HepG2 (cell line): ENCODE results near the gene H1-8. TPM values are rescaled to one million over a fixed set of nuclear protein-coding genes. Genes with fewer than 3 reads are reported as not detected.

Experiments
- ASH2L ChIP-seq: fragments of 300-600, 200-600 bp; sonication (generic); IDR thresholded peaks from 2 replicates; pipeline ENCODE4 v1.7.0; 2017; ENCODE audit warnings: low read depth, mild to moderate bottlenecking, moderate library complexity, mixed read lengths, low read length; ENCODE audit not compliant: insufficient read length
- DDIT3 ChIP-seq: sonication (generic); formaldehyde crosslinking; IDR thresholded peaks from 2 replicates; pipeline ENCODE4 v1.4.0; 2020; ENCODE audit warnings: mild to moderate bottlenecking, missing genetic modification reagents
- FOXM1 ChIP-seq: sonication (generic); formaldehyde crosslinking; IDR thresholded peaks from 2 replicates; pipeline ENCODE4 v1.5.0; 2020; ENCODE audit warnings: missing genetic modification reagents
- HNRNPUL1 ChIP-seq: fragments of 200-400 bp; formaldehyde crosslinking; IDR thresholded peaks from 2 replicates; pipeline ENCODE4 v1.6.1; 2017; ENCODE audit warnings: low read depth, mild to moderate bottlenecking, low read length, moderate library complexity
- JUNB ChIP-seq: sonication (generic); formaldehyde crosslinking; IDR thresholded peaks from 2 replicates; pipeline ENCODE4 v1.8.0; 2022; ENCODE audit warnings: missing genetic modification reagents, mild to moderate bottlenecking, borderline replicate concordance
- PBX3 ChIP-seq: sonication (generic); formaldehyde crosslinking; IDR thresholded peaks from 2 replicates; pipeline ENCODE4 v1.8.1; 2023; ENCODE audit warnings: missing genetic modification reagents, inconsistent platforms, borderline replicate concordance
- PCBP1 ChIP-seq: fragments of 200-400 bp; formaldehyde crosslinking; IDR thresholded peaks from 2 replicates; pipeline ENCODE4 v1.6.1; 2017; ENCODE audit warnings: mild to moderate bottlenecking, low read depth, low read length, borderline replicate concordance
- POLR2A ChIP-seq, 2 experiments: IDR thresholded peaks; 2 replicates each; pipeline ENCODE4 v1.6.1; 2011; ENCODE audit warnings: low read depth in 2 of 2, low read length in 2 of 2, mild to moderate bottlenecking in 1 of 2, moderate library complexity in 1 of 2; ENCODE audit not compliant: insufficient read depth in 1 of 2
- RAD51 ChIP-seq: fragments of 450-650 bp; IDR thresholded peaks from 2 replicates; pipeline ENCODE4 v1.6.1; 2016; ENCODE audit warnings: borderline replicate concordance
- SKIL ChIP-seq: sonication (generic); formaldehyde crosslinking; IDR thresholded peaks from 2 replicates; pipeline ENCODE4 v1.8.0; 2022; ENCODE audit warnings: missing genetic modification reagents, mild to moderate bottlenecking, moderate library complexity, borderline replicate concordance
- SNAPC4 ChIP-seq: sonication (generic); formaldehyde crosslinking; IDR thresholded peaks from 2 replicates; pipeline ENCODE4 v1.4.0; 2020; ENCODE audit warnings: mild to moderate bottlenecking, missing genetic modification reagents
- SOX5 ChIP-seq: IDR thresholded peaks from 2 replicates; pipeline ENCODE4 v1.6.1; 2016; ENCODE audit warnings: borderline replicate concordance
- ZBTB1 ChIP-seq: sonication (generic); formaldehyde crosslinking; IDR thresholded peaks from 2 replicates; pipeline ENCODE4 v1.4.0; 2020; ENCODE audit warnings: missing genetic modification reagents, borderline replicate concordance
- polyA plus RNA-seq, 8 experiments: library from polyadenylated mRNA; depleted of rRNA in 3 of 8; stranded (reverse) in 7 of 8; unstranded in 1 of 8; fragments of >200 nt; fragmentation: Illumina TruSeq in 4 of 8; extraction: Trizol in 4 of 8; gene quantifications; 2 replicates each; pipeline versions ENCODE4 v1.2.1 to v1.2.3, GENCODE V29; 2011 to 2016; ENCODE audit warnings: low read depth in 4 of 8, missing spikeins in 1 of 8, mixed read lengths in 1 of 8; ENCODE audit not compliant: insufficient read depth in 1 of 8
- total RNA-seq, 5 experiments: library from RNA; depleted of rRNA; stranded (reverse); fragments of >200 nt; fragmentation: Illumina TruSeq; extraction: Trizol; gene quantifications; 2 replicates each; pipeline ENCODE4 v1.2.3, GENCODE V29; 2016; ENCODE audit warnings: low read depth in 1 of 5
- TF ChIP-seq, protein P1 (sequence below): sonication (generic); formaldehyde crosslinking; IDR thresholded peaks from 2 replicates; pipeline ENCODE4 v1.5.1; 2020; ENCODE audit warnings: mild to moderate bottlenecking, moderate library complexity, missing genetic modification reagents

H1-8 gene
- total and polyA plus RNA-seq, 2 of the 13 experiments (the other 11 are each of a cell fraction or from before 2014, with no cell fraction given): 0.08 TPM; not detected in 1

DNA sequence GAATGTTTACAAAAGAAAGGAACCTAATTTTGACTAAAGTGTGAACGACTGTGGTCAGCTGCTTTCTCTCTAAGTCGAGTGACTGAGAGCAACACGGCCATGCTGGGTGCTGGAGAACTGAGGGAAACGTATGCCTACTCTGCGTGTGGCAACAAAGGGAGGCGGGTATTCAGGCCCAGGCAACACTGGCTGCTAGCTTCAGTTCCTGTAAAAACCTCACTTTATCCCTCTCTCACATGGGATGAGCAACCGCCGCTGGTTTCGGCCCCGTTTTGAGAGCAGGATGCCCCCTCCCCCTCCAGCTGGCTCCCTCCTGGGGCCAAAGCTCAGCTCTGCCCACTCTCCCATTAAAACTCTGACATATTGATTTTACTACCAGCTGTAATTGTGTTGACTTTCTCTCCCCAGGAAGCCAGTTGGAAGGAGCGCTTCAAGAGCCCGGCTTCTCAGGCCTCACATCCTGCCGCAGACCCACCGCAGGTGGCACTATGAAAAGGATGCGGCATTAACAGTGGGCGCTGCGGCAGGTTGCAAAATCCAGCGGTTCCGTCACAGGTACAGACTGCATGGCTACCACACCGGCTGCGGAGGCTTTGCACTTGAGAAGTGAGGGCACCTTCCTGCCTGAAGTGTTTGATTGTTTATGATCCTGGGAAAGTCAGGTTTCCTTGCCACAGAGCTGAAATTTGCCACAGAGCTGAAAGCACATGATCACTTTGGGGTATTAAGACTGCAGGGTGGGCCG lies 50.8 kb downstream of the H1-8 start (continued):
- TF ChIP-seq SKIL (CRISPR knock-in tag): peak; percentile 61; the same call in 1 of the 2 replicates
- TF ChIP-seq SOX5 (CRISPR knock-in tag): peak; percentile 76; the same call in 1 of the 2 replicates
- TF ChIP-seq JUNB (CRISPR knock-in tag): no peak
- no peak for TF ChIP-seq PCBP1
- no peak; a peak in 1 of 4 replicates for TF ChIP-seq POLR2A (IDR thresholded peaks at IDR 0.05; ENCODE audit: insufficient read depth in 1 of 2, low read depth in 2 of 2, low read length in 2 of 2)
- TF ChIP-seq DDIT3 (CRISPR knock-in tag): no peak
- TF ChIP-seq SNAPC4 (CRISPR knock-in tag): 0 out of 2 replicates have a peak, but pooled peaks have one; percentile 32
- TF ChIP-seq ZBTB1 (CRISPR knock-in tag): no peak
- no peak for TF ChIP-seq PBX3 (CRISPR knock-in tag)
- TF ChIP-seq RAD51: no peak
- TF ChIP-seq HNRNPUL1: no peak
- TF ChIP-seq, protein P1, sequence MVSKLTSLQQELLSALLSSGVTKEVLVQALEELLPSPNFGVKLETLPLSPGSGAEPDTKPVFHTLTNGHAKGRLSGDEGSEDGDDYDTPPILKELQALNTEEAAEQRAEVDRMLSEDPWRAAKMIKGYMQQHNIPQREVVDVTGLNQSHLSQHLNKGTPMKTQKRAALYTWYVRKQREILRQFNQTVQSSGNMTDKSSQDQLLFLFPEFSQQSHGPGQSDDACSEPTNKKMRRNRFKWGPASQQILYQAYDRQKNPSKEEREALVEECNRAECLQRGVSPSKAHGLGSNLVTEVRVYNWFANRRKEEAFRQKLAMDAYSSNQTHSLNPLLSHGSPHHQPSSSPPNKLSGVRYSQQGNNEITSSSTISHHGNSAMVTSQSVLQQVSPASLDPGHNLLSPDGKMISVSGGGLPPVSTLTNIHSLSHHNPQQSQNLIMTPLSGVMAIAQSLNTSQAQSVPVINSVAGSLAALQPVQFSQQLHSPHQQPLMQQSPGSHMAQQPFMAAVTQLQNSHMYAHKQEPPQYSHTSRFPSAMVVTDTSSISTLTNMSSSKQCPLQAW (CRISPR knock-in tag): no peak; the same call in 1 of the 2 replicates
- peak; percentile 77 for TF ChIP-seq ASH2L
- no peak for TF ChIP-seq FOXM1 (CRISPR knock-in tag)
